DOHH2 (cell line): ENCODE data around the gene PTGES3L.

Experiments used
- EZH2phosphoT487 ChIP-seq: fragments of 200-600 bp; sonication (generic); IDR thresholded peaks from 2 replicates; pipeline ENCODE4 v1.6.1; 2017; ENCODE audit warnings: borderline replicate concordance, mild to moderate bottlenecking, antibody characterized with exemption, low read length, moderate library complexity, mixed read lengths
- TF ChIP-seq, protein P1 (sequence below): fragments of 200-600 bp; sonication (generic); IDR thresholded peaks from one replicate; pipeline ENCODE4 v1.5.1; 2014; ENCODE audit warnings: antibody characterized with exemption, mild to moderate bottlenecking, low read depth, low read length; ENCODE audit not compliant: poor library complexity, severe bottlenecking

DNA sequence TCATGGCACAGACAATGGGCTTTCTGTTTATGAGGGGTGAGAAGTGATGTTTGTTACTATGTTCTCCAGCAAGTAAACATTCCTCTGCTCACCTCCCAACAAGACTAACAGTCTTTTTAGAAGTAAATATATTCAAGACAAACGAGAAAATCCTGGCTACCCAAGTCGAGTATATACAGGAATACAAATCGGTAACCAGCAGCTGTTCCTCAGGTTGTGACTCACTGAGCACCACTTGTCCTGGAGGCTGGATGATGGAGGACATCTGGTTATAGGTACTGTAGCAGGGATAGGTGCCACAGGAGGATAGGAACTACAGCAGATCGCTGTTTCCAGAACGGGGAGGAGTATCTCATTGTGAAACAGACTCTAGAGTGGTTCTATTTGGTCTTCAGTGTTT lies 13.0 kb upstream of the PTGES3L start:
- TF ChIP-seq, protein P1, sequence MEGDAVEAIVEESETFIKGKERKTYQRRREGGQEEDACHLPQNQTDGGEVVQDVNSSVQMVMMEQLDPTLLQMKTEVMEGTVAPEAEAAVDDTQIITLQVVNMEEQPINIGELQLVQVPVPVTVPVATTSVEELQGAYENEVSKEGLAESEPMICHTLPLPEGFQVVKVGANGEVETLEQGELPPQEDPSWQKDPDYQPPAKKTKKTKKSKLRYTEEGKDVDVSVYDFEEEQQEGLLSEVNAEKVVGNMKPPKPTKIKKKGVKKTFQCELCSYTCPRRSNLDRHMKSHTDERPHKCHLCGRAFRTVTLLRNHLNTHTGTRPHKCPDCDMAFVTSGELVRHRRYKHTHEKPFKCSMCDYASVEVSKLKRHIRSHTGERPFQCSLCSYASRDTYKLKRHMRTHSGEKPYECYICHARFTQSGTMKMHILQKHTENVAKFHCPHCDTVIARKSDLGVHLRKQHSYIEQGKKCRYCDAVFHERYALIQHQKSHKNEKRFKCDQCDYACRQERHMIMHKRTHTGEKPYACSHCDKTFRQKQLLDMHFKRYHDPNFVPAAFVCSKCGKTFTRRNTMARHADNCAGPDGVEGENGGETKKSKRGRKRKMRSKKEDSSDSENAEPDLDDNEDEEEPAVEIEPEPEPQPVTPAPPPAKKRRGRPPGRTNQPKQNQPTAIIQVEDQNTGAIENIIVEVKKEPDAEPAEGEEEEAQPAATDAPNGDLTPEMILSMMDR: no peak
- TF ChIP-seq EZH2phosphoT487: no peak
